ENCODE measurements around the gene PPM1H. TPM values are rescaled to one million over a fixed set of nuclear protein-coding genes. Genes with fewer than 3 reads are reported as not detected.

PPM1H gene
- total RNA-seq, 1 experiment from 2014 or later = 12.0 TPM

GRCh38 chr12:62748941-62749468 lies 185.9 kb downstream of the PPM1H start:
- no peaks in the 10 kb centered on the region for H3F3A ChIP-seq (ENCODE audit: low read length, unreplicated experiment)
- H3K4me2 ChIP-seq (ENCODE audit: low read length) = no peak overlapping the region
- no peaks in the 10 kb centered on the region for H3K36me3 ChIP-seq (ENCODE audit: low read depth, low read length)
- no peak overlapping the region for H3K9ac ChIP-seq (ENCODE audit: low read length)
- no peak overlapping the region for H3K4me3 ChIP-seq (ENCODE audit: low read length)
- no peak overlapping the region for H3K27ac ChIP-seq (ENCODE audit: low read length)
- H3K79me2 ChIP-seq (ENCODE audit: low read length) = no peaks in the 10 kb centered on the region
- no peaks in the 10 kb centered on the region for H3K9me2 ChIP-seq (replicated peaks; ENCODE audit: low read length)
- ATAC-seq (no peak), DNase-seq (no peak)
- BruUV-seq (replicated peaks) = no TSS peak
- TF ChIP-seq EZH2phosphoT487 (IDR thresholded peaks at IDR 0.05; ENCODE audit: borderline replicate concordance, low read length) (no peak), EZH2 (IDR thresholded peaks at IDR 0.05; ENCODE audit: low read length, unreplicated experiment) (no peak), CTCF (conservative IDR thresholded peaks at IDR 0.05; ENCODE audit: low read depth, low read length) (no peak)
- H3K4me1 ChIP-seq (ENCODE audit: insufficient read depth, low read length) = peaks cover 31% of the 10 kb centered on the region
- intact Hi-C loops (cut with micrococcal nuclease) = no loop called here
- CTCF ChIA-PET = interaction anchor here (0.6 kb wide), 1 partner anchor 142 kb away, joined by 5 read pairs; no protein-coding TSS in a partner anchor
- no peaks in the 10 kb centered on the region for H3K9me3 ChIP-seq (ENCODE audit: low read length)
- H3K27me3 ChIP-seq (ENCODE audit: low read length) = no peaks in the 10 kb centered on the region
- POLR2A ChIA-PET (ENCODE audit: unreplicated experiment) = no interaction called here
- H2AFZ ChIP-seq (ENCODE audit: low read length) = no peak overlapping the region
- H4K20me1 ChIP-seq (ENCODE audit: low read length) = no peaks in the 10 kb centered on the region

GRCh38 chr12:62744551-62744950 lies 190.4 kb downstream of the PPM1H start:
- no peak overlapping the region for H3K27ac ChIP-seq (ENCODE audit: low read length)
- no peak overlapping the region for H3K4me2 ChIP-seq (ENCODE audit: low read length)
- H3K4me1 ChIP-seq (ENCODE audit: insufficient read depth, low read length) = peaks cover 6% of the 10 kb centered on the region; the same call in 1 of the 2 replicates
- no peaks in the 10 kb centered on the region for H3K9me3 ChIP-seq (ENCODE audit: low read length)
- no peak overlapping the region for H3K9ac ChIP-seq (ENCODE audit: low read length)
- intact Hi-C loops (cut with micrococcal nuclease) = no loop called here
- no peaks in the 10 kb centered on the region for H3F3A ChIP-seq (ENCODE audit: low read length, unreplicated experiment)
- ChIA-PET CTCF (no interaction called here), POLR2A (ENCODE audit: unreplicated experiment) (no interaction called here)
- ATAC-seq = peak; percentile 13; the same call in 1 of the 2 replicates
- no peak overlapping the region for H3K4me3 ChIP-seq (ENCODE audit: low read length)
- DNase-seq = no peak
- no peaks in the 10 kb centered on the region for H3K79me2 ChIP-seq (ENCODE audit: low read length)
- H3K9me2 ChIP-seq (replicated peaks; ENCODE audit: low read length) = no peaks in the 10 kb centered on the region
- H2AFZ ChIP-seq (ENCODE audit: low read length) = no peak overlapping the region
- no peaks in the 10 kb centered on the region for H3K27me3 ChIP-seq (ENCODE audit: low read length)
- no peaks in the 10 kb centered on the region for H4K20me1 ChIP-seq (ENCODE audit: low read length)
- no peaks in the 10 kb centered on the region for H3K36me3 ChIP-seq (ENCODE audit: low read depth, low read length)
- TF ChIP-seq EZH2 (IDR thresholded peaks at IDR 0.05; ENCODE audit: low read length, unreplicated experiment) = no peak
- no peak for TF ChIP-seq EZH2phosphoT487 (IDR thresholded peaks at IDR 0.05; ENCODE audit: borderline replicate concordance, low read length)
- no peak for TF ChIP-seq CTCF (conservative IDR thresholded peaks at IDR 0.05; ENCODE audit: low read depth, low read length)
- BruUV-seq (replicated peaks) = no TSS peak

GRCh38 chr12:62739266-62740015 lies 195.5 kb downstream of the PPM1H start:
- Histone ChIP-seq H2AFZ (ENCODE audit: low read length) (no peak overlapping the region), H3K4me1 (ENCODE audit: insufficient read depth, low read length) (peaks cover 18% of the 10 kb centered on the region), H3K4me3 (ENCODE audit: low read length) (no peak overlapping the region), H3K36me3 (ENCODE audit: low read depth, low read length) (no peaks in the 10 kb centered on the region), H3K4me2 (ENCODE audit: low read length) (no peak overlapping the region), H3K9me3 (ENCODE audit: low read length) (no peaks in the 10 kb centered on the region), H3K9ac (ENCODE audit: low read length) (no peak overlapping the region), H4K20me1 (ENCODE audit: low read length) (no peaks in the 10 kb centered on the region), H3K27me3 (ENCODE audit: low read length) (no peaks in the 10 kb centered on the region), H3F3A (ENCODE audit: low read length, unreplicated experiment) (no peaks in the 10 kb centered on the region), H3K27ac (ENCODE audit: low read length) (no peak overlapping the region), H3K79me2 (ENCODE audit: low read length) (no peaks in the 10 kb centered on the region), H3K9me2 (replicated peaks; ENCODE audit: low read length) (no peaks in the 10 kb centered on the region)
- no TSS peak for BruUV-seq (replicated peaks)
- intact Hi-C loops (cut with micrococcal nuclease) = no loop called here
- POLR2A ChIA-PET (ENCODE audit: unreplicated experiment) = no interaction called here
- CTCF ChIA-PET = no interaction called here
- ATAC-seq = no peak
- TF ChIP-seq CTCF (conservative IDR thresholded peaks at IDR 0.05; ENCODE audit: low read depth, low read length) (no peak), EZH2phosphoT487 (IDR thresholded peaks at IDR 0.05; ENCODE audit: borderline replicate concordance, low read length) (no peak), EZH2 (IDR thresholded peaks at IDR 0.05; ENCODE audit: low read length, unreplicated experiment) (no peak)
- DNase-seq = no peak
